Measurements from ENCODE around the gene SH2D6.
"Not testable (repeated sequence)": the region's sequence is repeated elsewhere in the genome, so short reads cannot be mapped to it uniquely, and the experiment has no call there.

Gene SH2D6

DNA sequence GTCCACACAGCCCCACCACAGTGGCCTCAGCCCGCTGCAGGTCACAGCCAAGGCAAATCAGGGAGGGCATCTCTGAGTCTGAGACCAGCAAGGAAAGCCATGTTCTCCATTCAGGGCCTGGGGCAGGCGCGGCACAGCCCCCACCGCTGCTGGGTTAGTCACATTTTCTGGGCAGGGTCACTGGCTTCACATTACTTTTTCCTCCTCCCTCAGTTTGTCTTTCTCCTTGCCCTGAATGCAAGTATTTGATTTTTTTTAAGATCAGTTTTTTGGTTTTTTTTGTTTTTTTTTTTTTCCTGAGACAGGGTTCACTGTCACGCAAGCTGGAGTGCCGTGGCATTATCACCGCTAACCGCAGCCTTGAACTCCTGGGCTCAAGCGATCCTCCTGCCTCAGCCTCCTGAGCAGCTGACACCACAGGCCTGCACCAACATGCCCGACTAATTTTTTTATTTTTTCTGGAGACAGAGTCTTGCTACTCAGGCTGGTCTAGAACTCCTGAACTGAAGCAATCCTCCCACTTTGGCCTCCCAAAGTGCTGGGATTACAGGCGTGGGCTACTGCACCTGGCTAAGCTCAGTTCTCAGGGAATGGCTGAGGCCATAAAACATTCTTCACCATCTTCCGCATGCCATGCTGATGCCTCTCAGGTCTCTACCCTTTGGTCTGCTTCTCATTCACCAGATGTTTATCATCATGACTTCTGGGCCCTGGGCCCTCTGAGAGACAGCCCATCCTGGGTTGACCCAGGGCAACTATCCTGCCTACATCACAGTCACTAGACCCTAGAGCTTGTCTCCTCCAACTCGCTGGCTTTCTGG is 7.7 kb upstream of the SH2D6 start:
- peaks cover under 1% of the 10 kb centered on the region for H3K36me3 Mint-ChIP-seq
- ATAC-seq (no peak), DNase-seq (ENCODE audit: low spot score in 2 of 2) (no peak)
- H3K4me1 Mint-ChIP-seq, result peaks cover 47% of the 10 kb centered on the region
- peak overlapping the region; percentile 71 for H3K4me3 Mint-ChIP-seq
- H3K27ac Mint-ChIP-seq, result peak overlapping the region; percentile 77
- H3K9me3 Mint-ChIP-seq, result no peaks in the 10 kb centered on the region

GRCh38 chr2:85411405-85411748 is 7.1 kb upstream of the SH2D6 start:
- Mint-ChIP-seq H3K36me3 (no peaks in the 10 kb centered on the region), H3K27ac (peak overlapping the region; percentile 77), H3K4me3 (peak overlapping the region; percentile 71), H3K4me1 (peaks cover 42% of the 10 kb centered on the region), H3K9me3 (no peaks in the 10 kb centered on the region)
- no peak for DNase-seq (ENCODE audit: low spot score in 2 of 2)
- ATAC-seq, result no peak

DNA sequence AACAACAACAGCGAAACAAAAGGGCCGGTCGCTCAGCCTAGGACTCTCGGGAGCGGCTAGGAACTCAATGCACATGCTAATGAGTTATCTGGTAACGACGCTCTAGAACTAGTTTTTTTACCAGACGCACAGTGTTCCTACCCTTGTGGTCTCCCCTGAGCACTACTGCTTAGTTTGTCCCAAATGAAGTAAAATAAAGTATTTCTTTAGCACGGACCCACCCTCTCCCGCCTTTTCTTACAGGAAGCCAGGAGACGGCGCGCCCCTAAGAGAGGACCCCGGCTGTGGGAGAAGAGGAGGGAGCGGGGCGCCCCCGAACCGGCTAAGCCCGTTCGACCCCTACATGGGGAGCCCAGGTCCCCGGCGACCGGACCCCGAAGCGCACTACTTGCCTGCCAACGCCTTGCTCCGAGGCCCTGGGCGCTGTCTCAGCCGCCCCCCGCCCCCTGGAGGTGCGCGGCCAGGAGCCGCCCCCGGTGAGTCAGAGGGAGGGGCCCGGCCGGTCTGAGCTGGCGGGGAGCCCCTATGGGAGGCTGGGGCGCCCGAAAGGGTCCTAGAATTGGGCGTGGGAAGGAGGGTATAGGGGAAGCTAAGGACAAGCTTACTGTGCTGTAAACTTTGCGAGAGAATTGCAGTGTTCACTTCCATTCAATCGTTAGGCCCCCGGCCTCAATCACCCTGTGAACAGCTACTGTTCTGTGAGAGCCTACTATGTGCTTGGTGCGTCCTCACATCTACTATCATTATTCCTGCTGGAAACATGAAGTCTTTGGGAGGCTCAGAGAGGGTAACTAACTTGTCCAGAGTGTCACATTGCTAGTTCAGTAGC is 4.7 kb upstream of the SH2D6 start:
- DNase-seq (ENCODE audit: low spot score in 2 of 2) (no peak), ATAC-seq (peak; percentile 41)
- Mint-ChIP-seq H3K36me3 (no peaks in the 10 kb centered on the region), H3K4me3 (peak overlapping the region; percentile 69), H3K4me1 (peaks cover 31% of the 10 kb centered on the region), H3K27ac (peak overlapping the region; percentile 48), H3K9me3 (no peaks in the 10 kb centered on the region)

DNA sequence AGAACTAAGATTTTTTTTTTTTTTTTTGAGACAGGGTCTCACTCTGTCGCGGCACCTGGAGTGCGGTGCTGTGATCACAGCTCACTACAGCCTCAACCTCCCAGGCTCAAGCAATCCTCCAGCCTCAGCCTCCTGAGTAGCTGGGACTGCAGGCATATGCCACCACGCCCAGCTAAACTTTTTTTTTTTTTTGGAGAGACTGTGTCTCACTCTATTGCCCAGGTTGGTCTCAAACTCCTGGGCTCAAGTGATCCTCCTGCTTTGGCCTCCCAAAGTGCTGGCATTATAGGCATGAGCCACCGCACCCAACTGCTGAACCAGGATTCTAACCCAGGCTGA is 4.1 kb upstream of the SH2D6 start:
- H3K36me3 Mint-ChIP-seq; H3K9me3 Mint-ChIP-seq; ATAC-seq; H3K27ac Mint-ChIP-seq; H3K4me3 Mint-ChIP-seq; DNase-seq (ENCODE audit: low spot score in 2 of 2): not testable (repeated sequence)
- peaks cover 31% of the 10 kb centered on the region for H3K4me1 Mint-ChIP-seq

GRCh38 chr2:85414761-85415553 is 3.6 kb upstream of the SH2D6 start:
- Mint-ChIP-seq H3K9me3 (no peaks in the 10 kb centered on the region), H3K4me1 (peaks cover 30% of the 10 kb centered on the region), H3K27ac (peak overlapping the region; percentile 11), H3K4me3 (no peak overlapping the region), H3K36me3 (no peaks in the 10 kb centered on the region)
- DNase-seq (ENCODE audit: low spot score in 2 of 2) (no peak), ATAC-seq (no peak)

GRCh38 chr2:85415980-85416650 is 2.4 kb upstream of the SH2D6 start:
- H3K27ac Mint-ChIP-seq, result no peak overlapping the region
- peaks cover 8% of the 10 kb centered on the region for H3K36me3 Mint-ChIP-seq
- no peak for ATAC-seq
- peaks cover 29% of the 10 kb centered on the region for H3K4me1 Mint-ChIP-seq
- no peak overlapping the region for H3K4me3 Mint-ChIP-seq
- no peak for DNase-seq (ENCODE audit: low spot score in 2 of 2)
- H3K9me3 Mint-ChIP-seq, result no peaks in the 10 kb centered on the region

DNA sequence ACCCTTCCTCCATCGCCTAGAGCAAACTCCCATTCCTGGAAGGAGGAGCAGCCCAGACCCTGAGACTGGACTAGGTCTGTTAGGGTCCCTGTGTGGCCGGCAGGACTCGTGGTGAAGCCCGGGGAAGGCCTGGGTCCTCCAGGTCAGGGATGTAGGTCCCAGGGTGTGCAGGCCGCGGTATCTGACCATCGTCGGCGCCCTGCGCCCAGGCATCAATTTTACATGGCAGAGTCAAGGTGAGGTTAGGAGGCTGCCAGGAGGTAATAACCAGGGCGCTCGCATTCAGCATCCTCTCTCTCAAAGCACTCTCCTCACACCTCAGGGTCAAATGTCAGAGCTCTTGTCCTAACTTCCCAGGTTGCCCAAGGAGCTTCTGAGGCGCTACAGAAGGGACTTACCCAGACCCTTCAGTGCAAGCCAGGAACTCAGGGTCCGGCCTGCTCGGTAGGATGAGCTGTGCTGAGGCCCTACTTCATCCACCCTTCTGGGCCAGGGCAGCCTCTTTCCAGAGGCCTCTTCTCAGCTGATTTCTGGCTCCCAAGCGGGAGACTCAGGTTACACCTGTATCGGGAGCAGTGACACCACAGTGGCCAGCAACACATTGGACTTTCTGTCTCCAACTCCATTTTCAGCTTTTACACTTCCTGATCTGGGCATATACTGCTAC is 628 bp downstream of the SH2D6 start:
- H3K36me3 Mint-ChIP-seq, result peaks cover 9% of the 10 kb centered on the region
- peaks cover 22% of the 10 kb centered on the region for H3K4me1 Mint-ChIP-seq
- no peaks in the 10 kb centered on the region for H3K9me3 Mint-ChIP-seq
- DNase-seq (ENCODE audit: low spot score in 2 of 2), result no peak
- no peak for ATAC-seq
- peak overlapping the region; percentile 98 for H3K27ac Mint-ChIP-seq
- H3K4me3 Mint-ChIP-seq, result peak overlapping the region; percentile 86

GRCh38 chr2:85420536-85421259 is 2.2 kb downstream of the SH2D6 start:
- peaks cover 22% of the 10 kb centered on the region for H3K4me1 Mint-ChIP-seq
- DNase-seq (ENCODE audit: low spot score in 2 of 2), result peak; percentile 98 to 99
- H3K9me3 Mint-ChIP-seq, result no peaks in the 10 kb centered on the region
- peak overlapping the region; percentile 86 for H3K4me3 Mint-ChIP-seq
- H3K27ac Mint-ChIP-seq, result peak overlapping the region; percentile 94
- peak; percentile 80 for ATAC-seq
- peaks cover 9% of the 10 kb centered on the region for H3K36me3 Mint-ChIP-seq

GRCh38 chr2:85421260-85422071 is 3.0 kb downstream of the SH2D6 start:
- Mint-ChIP-seq H3K27ac (peak overlapping the region; percentile 94), H3K9me3 (no peaks in the 10 kb centered on the region), H3K36me3 (peaks cover 9% of the 10 kb centered on the region), H3K4me3 (peak overlapping the region; percentile 86), H3K4me1 (peaks cover 22% of the 10 kb centered on the region)
- ATAC-seq (no peak), DNase-seq (ENCODE audit: low spot score in 2 of 2) (no peak)

DNA sequence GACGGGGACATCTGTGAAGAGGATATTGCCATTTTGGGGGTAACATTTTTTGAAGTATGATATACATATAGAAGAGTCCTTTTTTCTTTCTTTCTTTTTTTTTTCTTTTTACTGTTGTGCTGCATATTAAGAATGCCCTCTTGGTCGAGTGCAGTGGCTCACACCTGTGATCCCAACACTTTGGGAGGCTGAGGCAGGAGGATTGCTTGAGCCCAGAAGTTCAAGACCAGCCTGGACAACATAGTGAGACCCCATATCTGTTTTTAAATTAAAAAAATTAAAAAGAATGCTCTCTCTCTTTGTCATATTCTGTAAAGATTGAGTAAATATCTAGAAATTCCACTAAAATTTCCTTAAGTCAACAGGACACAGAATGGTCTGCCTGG is 3.6 kb downstream of the SH2D6 start:
- H3K27ac Mint-ChIP-seq, result peak overlapping the region; percentile 94

DNA sequence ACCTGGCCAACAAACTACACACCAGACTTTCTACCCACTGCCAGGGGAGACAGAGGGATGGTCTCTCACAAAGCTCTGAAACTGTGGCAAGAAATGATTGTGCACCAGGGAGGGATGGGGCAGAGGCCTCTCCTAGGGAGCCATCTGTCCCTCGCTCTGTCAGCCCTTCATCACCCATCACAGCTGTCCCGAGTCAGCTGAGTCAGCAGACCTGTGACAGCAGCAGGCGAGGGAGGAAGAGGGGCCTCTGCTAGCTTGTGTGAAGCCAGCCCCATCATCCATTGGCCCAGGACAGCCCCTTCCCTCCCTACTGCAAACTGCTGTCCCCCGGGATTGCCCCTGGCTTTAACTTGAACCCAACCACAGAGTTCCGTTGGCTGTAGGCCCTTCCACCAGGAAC is 5.0 kb downstream of the SH2D6 start:
- H3K4me3 Mint-ChIP-seq, result no peak overlapping the region

More for the DNA sequence above, 3.6 kb downstream of the SH2D6 start:
- Mint-ChIP-seq H3K4me1 (peaks cover 22% of the 10 kb centered on the region), H3K36me3 (peaks cover 9% of the 10 kb centered on the region), H3K9me3 (no peaks in the 10 kb centered on the region), H3K4me3 (no peak overlapping the region)
- ATAC-seq (no peak), DNase-seq (ENCODE audit: low spot score in 2 of 2) (no peak)

GRCh38 chr2:85425588-85425987 is 7.1 kb downstream of the SH2D6 start:
- peak overlapping the region; percentile 13 for H3K27ac Mint-ChIP-seq
- H3K4me1 Mint-ChIP-seq, result peaks cover 13% of the 10 kb centered on the region
- DNase-seq (ENCODE audit: low spot score in 2 of 2) (no peak), ATAC-seq (no peak)
- no peak overlapping the region for H3K4me3 Mint-ChIP-seq
- H3K9me3 Mint-ChIP-seq, result no peaks in the 10 kb centered on the region
- H3K36me3 Mint-ChIP-seq, result peaks cover 6% of the 10 kb centered on the region

More for the DNA sequence above, 5.0 kb downstream of the SH2D6 start:
- peaks cover 22% of the 10 kb centered on the region for H3K4me1 Mint-ChIP-seq
- ATAC-seq, result no peak
- no peak for DNase-seq (ENCODE audit: low spot score in 2 of 2)
- H3K36me3 Mint-ChIP-seq, result peaks cover 9% of the 10 kb centered on the region
- no peaks in the 10 kb centered on the region for H3K9me3 Mint-ChIP-seq
- peak overlapping the region; percentile 11 for H3K27ac Mint-ChIP-seq

GRCh38 chr2:85427300-85427835 is 8.9 kb downstream of the SH2D6 start:
- H3K4me1 Mint-ChIP-seq, result peaks cover 6% of the 10 kb centered on the region
- no peak overlapping the region for H3K4me3 Mint-ChIP-seq
- no peaks in the 10 kb centered on the region for H3K36me3 Mint-ChIP-seq
- ATAC-seq (no peak), DNase-seq (ENCODE audit: low spot score in 2 of 2) (no peak)
- no peaks in the 10 kb centered on the region for H3K9me3 Mint-ChIP-seq
- H3K27ac Mint-ChIP-seq, result no peak overlapping the region

Data from stimulated activated effector memory CD8-positive, alpha-beta T cell treated with anti-CD3 and anti-CD28 coated beads, Interleukin-12 subunit alpha, Interleukin-12 subunit beta, amount 100 ng/mL, for 72 hours (primary cell).